Endothelial cell of umbilical vein (primary cell): ENCODE measurements around the gene HOPX. TPM values are rescaled to one million over a fixed set of nuclear protein-coding genes. Genes with fewer than 3 reads are reported as not detected.

Experiments used
- BruUV-seq: library from RNA; stranded (reverse); fragments of 400-500 nt; replicated peaks from 2 replicates; lab custom pipeline; 2021; lab: Mats Ljungman, UMichigan
- CTCF ChIA-PET: fragments of 300-600, 350-600 bp; sonication (Branson Sonifier 250); formaldehyde crosslinking; loops from one replicate; lab custom pipeline; 2021; ENCODE audit warnings: antibody characterized with exemption, inconsistent platforms; lab: Charles Lee
- POLR2A ChIA-PET: fragments of 300-600, 350-600 bp; sonication (Branson Sonifier 250); formaldehyde crosslinking; loops from one replicate; lab custom pipeline; 2021; ENCODE audit warnings: antibody characterized with exemption, inconsistent platforms; lab: Charles Lee
- DNase-seq: peaks from one replicate; pipeline ENCODE4 v3.0.0-alpha.2; 2011; ENCODE audit warnings: low read depth, low spot score
- FAIRE-seq: peaks from 2 replicates; lab custom pipeline; 2011; peaks lifted over from hg19 to GRCh38; lab: Jason Lieb, UNC
- H2AFZ ChIP-seq: 2 replicates; pipeline ENCODE4 v1.6.0; 2012; ENCODE audit warnings: low read depth, low read length, control low read depth, inconsistent platforms
- H3K27ac ChIP-seq: 2 replicates; pipeline ENCODE4 v1.5.1; 2011; ENCODE audit warnings: low read depth, mild to moderate bottlenecking, control low read depth, low read length, moderate library complexity; ENCODE audit not compliant: insufficient read depth
- H3K27me3 ChIP-seq, 2 experiments: 2 replicates each; pipeline versions ENCODE4 v1.6.0 to v1.6.1; 2011; ENCODE audit warnings: low read length in 2 of 2, mixed read lengths in 1 of 2; ENCODE audit not compliant: control insufficient read depth in 2 of 2, insufficient read depth in 2 of 2
- H3K36me3 ChIP-seq, 2 experiments: 2 replicates in 1 of 2; 3 replicates in 1 of 2; pipeline ENCODE4 v1.5.1; 2011; ENCODE audit warnings: low read length in 2 of 2, mild to moderate bottlenecking in 1 of 2, moderate library complexity in 1 of 2; ENCODE audit not compliant: control insufficient read depth in 2 of 2, insufficient read depth in 2 of 2; ENCODE audit errors: extremely low read depth in 1 of 2
- H3K4me1 ChIP-seq: 3 replicates; pipeline ENCODE4 v1.5.1; 2011; ENCODE audit warnings: mild to moderate bottlenecking, low read length; ENCODE audit not compliant: control insufficient read depth, insufficient read depth; ENCODE audit errors: extremely low read depth
- H3K4me2 ChIP-seq: 2 replicates; pipeline ENCODE4 v1.6.1; 2011; ENCODE audit warnings: low read length, control low read depth, mixed read lengths; ENCODE audit not compliant: insufficient read depth
- H3K4me3 ChIP-seq, 3 experiments: fragments of 200-600 bp in 1 of 3; sonication (generic), shearing (Covaris generic) in 1 of 3; replicated peaks in 1 of 3; 2 replicates each; pipeline ENCODE4 v1.5.1; 2011 to 2016; ENCODE audit warnings: control low read depth in 3 of 3, low read length in 3 of 3, mild to moderate bottlenecking in 2 of 3, inconsistent platforms in 1 of 3, low read depth in 1 of 3, moderate library complexity in 1 of 3; ENCODE audit not compliant: insufficient read depth in 1 of 3
- H3K79me2 ChIP-seq: 2 replicates; pipeline ENCODE4 v1.6.0; 2012; ENCODE audit warnings: low read length, inconsistent platforms; ENCODE audit not compliant: control insufficient read depth, insufficient read depth
- H3K9ac ChIP-seq: replicated peaks from 2 replicates; pipeline ENCODE3; 2011; ENCODE audit warnings: low read length, control low read depth; ENCODE audit not compliant: insufficient read depth; ENCODE audit errors: extremely low read depth
- H3K9me1 ChIP-seq: replicated peaks from 3 replicates; pipeline ENCODE4 v1.6.0; 2011; ENCODE audit warnings: mild to moderate bottlenecking, low read length; ENCODE audit not compliant: control insufficient read depth, insufficient read depth; ENCODE audit errors: extremely low read depth
- H3K9me3 ChIP-seq: replicated peaks from 2 replicates; pipeline ENCODE4 v1.5.1; 2012; ENCODE audit warnings: low read length, inconsistent platforms; ENCODE audit not compliant: control insufficient read depth, insufficient read depth
- H4K20me1 ChIP-seq: replicated peaks from 2 replicates; pipeline ENCODE3; 2011; ENCODE audit warnings: mild to moderate bottlenecking, low read length; ENCODE audit not compliant: control insufficient read depth, insufficient read depth; ENCODE audit errors: extremely low read depth
- EZH2 ChIP-seq: IDR thresholded peaks from 2 replicates; pipeline ENCODE4 v1.6.1; 2012; ENCODE audit warnings: borderline replicate concordance, low read depth, mild to moderate bottlenecking, moderate library complexity, low read length, inconsistent platforms; ENCODE audit not compliant: severe bottlenecking
- FOS ChIP-seq: IDR thresholded peaks from 2 replicates; pipeline ENCODE4 v1.6.1; 2011; ENCODE audit warnings: mild to moderate bottlenecking, low read length, moderate library complexity, borderline replicate concordance; ENCODE audit not compliant: insufficient read depth
- JUN ChIP-seq: IDR thresholded peaks from 2 replicates; pipeline ENCODE4 v1.6.1; 2011; ENCODE audit warnings: borderline replicate concordance, low read depth; ENCODE audit not compliant: insufficient read length, insufficient read depth
- MYC ChIP-seq: IDR thresholded peaks from one replicate; pipeline ENCODE4 v1.6.1; 2011; ENCODE audit warnings: mild to moderate bottlenecking, low read depth, low read length
- POLR2A ChIP-seq: IDR thresholded peaks from 2 replicates; pipeline ENCODE4 v1.6.1; 2012; ENCODE audit warnings: low read depth, mild to moderate bottlenecking, control low read depth, low read length
- POLR2AphosphoS5 ChIP-seq: IDR thresholded peaks from 2 replicates; pipeline ENCODE4 v1.6.1; 2012; ENCODE audit warnings: low read depth, mild to moderate bottlenecking, control low read depth, low read length, moderate library complexity; ENCODE audit not compliant: insufficient read depth
- dilution Hi-C: fragments of 300-500 bp; cut with MboI; formaldehyde crosslinking; loops from one replicate; pipeline ENCODE4 v1.15.0; 2019; ENCODE audit warnings: low sequenced_read_pairs; ENCODE audit not compliant: extremely low pct_ligation_motif_present
- intact Hi-C: fragments of 100-400 bp; cut with micrococcal nuclease; formaldehyde crosslinking; loops from one replicate; pipeline ENCODE4 v1.10.0; 2022
- polyA plus RNA-seq, 4 experiments: library from polyadenylated mRNA; depleted of rRNA in 3 of 4; stranded (reverse) in 3 of 4; unstranded in 1 of 4; fragments of >200 nt; gene quantifications; 2 replicates each; pipeline versions ENCODE4 v1.2.1 to v1.2.3, GENCODE V29; 2011 to 2012; ENCODE audit warnings: missing spikeins in 1 of 4
- total RNA-seq: library from RNA; stranded (reverse); gene quantifications from 2 replicates; pipeline ENCODE4 v1.2.3, GENCODE V29; 2021
- TF ChIP-seq, protein P1 (sequence below), 2 donors: IDR thresholded peaks; 1 replicate in 1 of 2; 2 replicates in 1 of 2; pipeline ENCODE4 v1.5.1; 2011; ENCODE audit warnings: low read length in 2 of 2, mild to moderate bottlenecking in 2 of 2, moderate library complexity in 2 of 2, control low read depth in 1 of 2, inconsistent platforms in 1 of 2, low read depth in 1 of 2; ENCODE audit not compliant: insufficient read depth in 1 of 2; ENCODE audit errors: extremely low read depth in 1 of 2
- TF ChIP-seq, protein P2 (sequence below): IDR thresholded peaks from 2 replicates; pipeline ENCODE4 v1.6.1; 2011; ENCODE audit not compliant: insufficient read depth, insufficient read length

Gene HOPX
- total and polyA plus RNA-seq, 2 donors (not counting 3 experiments of a cell fraction or from before 2014, with no cell fraction given) = 3.8 to 5.8 TPM

DNA sequence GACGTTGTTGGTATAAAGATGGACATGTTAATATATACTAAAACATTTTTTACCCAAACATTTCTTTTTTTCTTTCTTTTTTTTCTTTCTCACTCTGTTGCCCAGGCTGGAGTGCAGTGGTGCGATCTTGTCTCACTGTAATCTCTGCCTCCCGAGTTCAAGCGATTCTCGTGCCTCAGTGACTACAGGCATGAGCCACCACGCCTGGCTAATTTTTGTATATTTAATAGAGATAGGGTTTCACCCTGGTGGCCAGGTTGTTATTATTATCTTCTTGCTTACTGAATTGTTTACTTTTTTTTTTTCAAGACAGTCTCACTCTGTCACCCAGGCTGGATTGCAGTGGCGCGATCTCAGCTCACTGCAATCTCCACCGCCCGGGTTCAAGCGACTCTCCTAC lies 68.8 kb downstream of the HOPX start:
- Histone ChIP-seq H3K4me1 (no peaks in the 10 kb centered on the region), H3K9me3 (no peaks in the 10 kb centered on the region), H3K4me2 (no peak overlapping the region), H2AFZ (no peak overlapping the region), H4K20me1 (no peaks in the 10 kb centered on the region), H3K9ac (no peak overlapping the region), H3K4me3 (no peak overlapping the region), H3K36me3 (no peaks in the 10 kb centered on the region), H3K27me3 (peaks cover 2 to 9% of the 10 kb centered on the region in 2 experiments), H3K79me2 (no peaks in the 10 kb centered on the region), H3K9me1 (no peaks in the 10 kb centered on the region), H3K27ac (no peak overlapping the region)
- intact Hi-C loops = no loop called here
- DNase-seq = no peak
- TF ChIP-seq, protein P1, sequence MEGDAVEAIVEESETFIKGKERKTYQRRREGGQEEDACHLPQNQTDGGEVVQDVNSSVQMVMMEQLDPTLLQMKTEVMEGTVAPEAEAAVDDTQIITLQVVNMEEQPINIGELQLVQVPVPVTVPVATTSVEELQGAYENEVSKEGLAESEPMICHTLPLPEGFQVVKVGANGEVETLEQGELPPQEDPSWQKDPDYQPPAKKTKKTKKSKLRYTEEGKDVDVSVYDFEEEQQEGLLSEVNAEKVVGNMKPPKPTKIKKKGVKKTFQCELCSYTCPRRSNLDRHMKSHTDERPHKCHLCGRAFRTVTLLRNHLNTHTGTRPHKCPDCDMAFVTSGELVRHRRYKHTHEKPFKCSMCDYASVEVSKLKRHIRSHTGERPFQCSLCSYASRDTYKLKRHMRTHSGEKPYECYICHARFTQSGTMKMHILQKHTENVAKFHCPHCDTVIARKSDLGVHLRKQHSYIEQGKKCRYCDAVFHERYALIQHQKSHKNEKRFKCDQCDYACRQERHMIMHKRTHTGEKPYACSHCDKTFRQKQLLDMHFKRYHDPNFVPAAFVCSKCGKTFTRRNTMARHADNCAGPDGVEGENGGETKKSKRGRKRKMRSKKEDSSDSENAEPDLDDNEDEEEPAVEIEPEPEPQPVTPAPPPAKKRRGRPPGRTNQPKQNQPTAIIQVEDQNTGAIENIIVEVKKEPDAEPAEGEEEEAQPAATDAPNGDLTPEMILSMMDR (IDR thresholded peaks at IDR 0.05; ENCODE audit: extremely low read depth in 1 of 2, insufficient read depth in 1 of 2, low read depth in 1 of 2, low read length in 2 of 2) = no peak
- no peak for TF ChIP-seq JUN
- no peak for TF ChIP-seq EZH2
- TF ChIP-seq MYC = no peak
- TF ChIP-seq, protein P2, sequence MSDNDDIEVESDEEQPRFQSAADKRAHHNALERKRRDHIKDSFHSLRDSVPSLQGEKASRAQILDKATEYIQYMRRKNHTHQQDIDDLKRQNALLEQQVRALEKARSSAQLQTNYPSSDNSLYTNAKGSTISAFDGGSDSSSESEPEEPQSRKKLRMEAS = no peak
- TF ChIP-seq POLR2A = no peak
- TF ChIP-seq POLR2AphosphoS5 = no peak
- no peak for TF ChIP-seq FOS
- FAIRE-seq = no peak
- no TSS peak for BruUV-seq
- ChIA-PET CTCF (no interaction called here), POLR2A (no interaction called here)
- dilution Hi-C loops = no loop called here
